ENCODE measurements around the gene IFT80. TPM values are rescaled to one million over a fixed set of nuclear protein-coding genes. Genes with fewer than 3 reads are reported as not detected.

The IFT80 gene
- total RNA-seq, 3 donors from 2014 or later, result 13.2 to 18.3 (median 16.2) TPM

GRCh38 chr3:160280836-160281235 is 118.2 kb downstream of the IFT80 start:
- TF ChIP-seq CTCF (IDR thresholded peaks at IDR 0.05), result no peak
- no peaks in the 10 kb centered on the region for H3K36me3 ChIP-seq (ENCODE audit: low read depth)
- H3K4me1 ChIP-seq (ENCODE audit: low read depth), result no peaks in the 10 kb centered on the region
- ATAC-seq (no peak), DNase-seq (no peak)
- no peak overlapping the region for H3K4me3 ChIP-seq
- H3K9me3 ChIP-seq, result no peaks in the 10 kb centered on the region
- intact Hi-C loops (cut with DNase I, micrococcal nuclease), result no loop called here

- intact Hi-C loops (cut with DNase I, micrococcal nuclease), result no loop called here
- ATAC-seq, result no peak
- TF ChIP-seq CTCF (IDR thresholded peaks at IDR 0.05), result no peak
- H3K9me3 ChIP-seq, result no peaks in the 10 kb centered on the region
- no peak overlapping the region for H3K4me3 ChIP-seq
- no peaks in the 10 kb centered on the region for H3K36me3 ChIP-seq (ENCODE audit: low read depth)
- no peak for DNase-seq
- H3K4me1 ChIP-seq (ENCODE audit: low read depth), result no peaks in the 10 kb centered on the region
These were observed 119.4 kb downstream of the IFT80 start for GRCh38 chr3:160279657-160280056.

GRCh38 chr3:160278210-160278609 is 120.8 kb downstream of the IFT80 start:
- no peak overlapping the region for H3K4me3 ChIP-seq
- H3K4me1 ChIP-seq (ENCODE audit: low read depth), result no peaks in the 10 kb centered on the region
- intact Hi-C loops (cut with DNase I, micrococcal nuclease), result no loop called here
- DNase-seq (no peak), ATAC-seq (no peak)
- H3K36me3 ChIP-seq (ENCODE audit: low read depth), result no peaks in the 10 kb centered on the region
- TF ChIP-seq CTCF (IDR thresholded peaks at IDR 0.05), result no peak
- no peaks in the 10 kb centered on the region for H3K9me3 ChIP-seq

- ATAC-seq, result no peak
- no peaks in the 10 kb centered on the region for H3K36me3 ChIP-seq (ENCODE audit: low read depth)
These were observed 133.9 kb downstream of the IFT80 start for GRCh38 chr3:160265088-160265487.

GRCh38 chr3:160260587-160261270 is 138.3 kb downstream of the IFT80 start:
- intact Hi-C loops (cut with DNase I, micrococcal nuclease), result no loop called here
- no peaks in the 10 kb centered on the region for H3K36me3 ChIP-seq (ENCODE audit: low read depth)
- H3K4me3 ChIP-seq, result no peak overlapping the region
- ATAC-seq (no peak), DNase-seq (no peak)
- no peaks in the 10 kb centered on the region for H3K9me3 ChIP-seq
- TF ChIP-seq CTCF (IDR thresholded peaks at IDR 0.05), result no peak
- no peaks in the 10 kb centered on the region for H3K4me1 ChIP-seq (ENCODE audit: low read depth)

More at GRCh38 chr3:160265088-160265487, 133.9 kb downstream of the IFT80 start:
- intact Hi-C loops (cut with DNase I, micrococcal nuclease), result no loop called here
- Histone ChIP-seq H3K4me1 (ENCODE audit: low read depth) (no peaks in the 10 kb centered on the region), H3K9me3 (no peaks in the 10 kb centered on the region), H3K4me3 (no peak overlapping the region)
- no peak for DNase-seq
- TF ChIP-seq CTCF (IDR thresholded peaks at IDR 0.05), result no peak

GRCh38 chr3:160259589-160259988 is 139.4 kb downstream of the IFT80 start:
- intact Hi-C loops (cut with DNase I, micrococcal nuclease), result no loop called here
- Histone ChIP-seq H3K9me3 (no peaks in the 10 kb centered on the region), H3K4me1 (ENCODE audit: low read depth) (no peaks in the 10 kb centered on the region), H3K4me3 (no peak overlapping the region), H3K36me3 (ENCODE audit: low read depth) (no peaks in the 10 kb centered on the region)
- TF ChIP-seq CTCF (IDR thresholded peaks at IDR 0.05), result no peak
- no peak for DNase-seq
- no peak for ATAC-seq

Measured in mucosa of descending colon (tissue), 3 donors.